GM21528 (cell line): ENCODE data around the gene MAPK14.

Source experiments
- ATAC-seq: cut with Tn5 transposase; IDR thresholded peaks from one replicate; pipeline ENCODE4 v1.9.1; 2021; ENCODE audit warnings: mild to moderate bottlenecking, moderate library complexity; ENCODE audit not compliant: unreplicated experiment, low FRiP score

The MAPK14 gene

DNA sequence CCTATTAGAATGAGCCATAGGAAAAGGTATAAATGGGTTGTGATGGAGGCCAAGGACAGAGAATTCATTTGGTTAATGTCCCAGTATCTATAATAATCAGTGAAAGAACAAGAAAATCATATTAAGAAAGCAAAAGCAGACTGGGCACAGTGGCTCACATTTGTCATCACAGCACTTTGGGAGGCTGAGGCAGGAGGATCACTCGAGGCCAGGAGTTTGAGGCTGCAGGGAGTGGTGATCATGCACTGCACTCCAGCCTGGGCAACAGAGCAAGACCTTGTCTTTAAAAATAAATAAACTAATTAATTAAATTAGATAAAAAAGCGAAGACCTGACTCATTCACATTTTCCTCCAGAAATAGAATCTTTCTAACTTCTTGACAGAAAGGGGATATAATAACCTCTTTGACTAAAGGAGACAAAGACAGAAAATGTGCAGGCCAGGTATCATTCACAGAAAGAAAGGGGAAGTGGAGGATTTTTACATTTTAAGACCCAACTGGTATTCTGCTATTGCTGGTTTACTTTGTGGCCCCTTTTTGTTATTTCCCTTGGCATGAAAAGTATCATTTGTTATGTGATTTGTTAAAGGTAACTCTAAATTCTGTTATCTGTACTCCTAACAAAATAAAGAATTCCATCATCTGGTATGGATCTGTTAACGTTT lies 70.8 kb downstream of the MAPK14 start:
- no peak for ATAC-seq

DNA sequence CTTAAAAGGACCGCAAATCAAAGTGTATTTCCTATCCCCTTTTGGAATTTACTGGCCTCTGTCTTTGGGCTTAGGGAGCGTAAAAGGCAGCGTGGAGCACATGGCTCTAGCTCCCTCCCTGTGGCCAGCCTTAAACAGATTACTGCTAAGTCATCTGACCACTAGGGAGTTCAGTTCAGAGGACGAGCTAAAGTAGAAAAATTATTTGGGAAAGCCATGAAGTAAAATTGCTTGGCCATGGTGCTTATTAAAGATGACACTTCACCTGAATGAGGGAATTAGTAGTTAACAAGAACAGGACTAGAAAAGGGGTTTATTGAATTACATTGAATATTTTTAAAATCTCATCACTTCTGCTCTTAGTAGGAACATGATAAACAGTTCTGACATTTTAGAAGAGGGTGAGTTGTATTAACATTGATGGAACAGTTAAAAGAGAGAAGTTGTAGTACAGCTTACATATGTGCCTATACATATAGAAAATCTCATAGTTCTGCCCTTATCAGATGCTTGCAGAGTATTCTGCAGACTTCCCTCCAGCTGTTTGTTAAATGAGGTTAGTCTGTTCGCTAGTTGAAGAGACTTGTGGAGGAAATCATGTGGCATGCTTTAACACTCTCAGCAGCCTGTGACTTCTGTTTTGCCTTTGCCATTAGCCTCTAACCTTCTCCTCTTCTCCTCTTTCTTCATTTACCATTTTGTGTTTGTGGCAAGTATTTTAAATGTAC lies 71.5 kb downstream of the MAPK14 start:
- no peak for ATAC-seq

DNA sequence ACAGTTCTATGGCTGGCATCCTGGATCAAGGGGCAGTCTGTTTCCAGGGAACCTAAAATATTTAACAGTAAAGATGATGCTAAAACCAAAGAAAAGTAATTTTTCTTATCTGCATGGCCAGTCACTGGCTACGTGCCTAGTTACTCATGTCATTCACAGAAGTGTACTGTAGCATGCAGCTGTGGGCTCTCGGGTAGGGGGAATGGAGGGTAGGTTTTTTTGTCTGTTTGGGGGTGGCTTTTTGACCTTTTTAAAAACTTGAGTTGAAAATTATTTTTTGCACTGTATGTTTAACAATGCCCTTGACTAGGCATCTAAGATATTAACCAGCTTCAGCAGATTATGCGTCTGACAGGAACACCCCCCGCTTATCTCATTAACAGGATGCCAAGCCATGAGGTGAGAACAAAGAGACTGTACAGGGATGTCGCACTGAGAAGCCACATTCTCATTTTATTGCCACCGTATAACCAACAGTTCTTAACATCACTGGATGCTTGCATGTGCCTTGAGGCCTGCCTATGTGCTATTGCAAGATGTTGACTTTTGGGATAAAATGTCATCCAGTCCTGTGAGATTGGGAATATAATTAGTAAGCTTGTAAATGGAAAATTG lies 72.4 kb downstream of the MAPK14 start:
- no peak for ATAC-seq

DNA sequence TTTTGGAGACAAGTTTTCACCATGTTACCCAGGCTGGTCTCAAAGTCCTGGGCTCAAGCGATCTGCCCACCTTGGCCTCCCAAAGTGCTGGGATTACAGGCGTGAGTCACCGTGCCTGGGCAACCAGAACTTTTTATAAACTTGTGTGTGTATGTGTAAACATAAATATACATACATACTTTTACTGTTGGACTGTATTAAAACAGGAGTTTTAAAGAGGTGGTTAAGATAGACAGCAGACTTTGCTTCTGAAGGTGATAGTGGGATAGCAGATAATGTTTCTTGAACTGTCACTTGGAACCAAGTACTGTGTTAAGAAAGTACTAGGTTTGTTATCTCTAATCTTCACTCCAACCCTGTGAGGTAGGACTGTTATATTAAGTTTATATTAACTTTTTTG lies 74.1 kb downstream of the MAPK14 start:
- ATAC-seq = no peak

DNA sequence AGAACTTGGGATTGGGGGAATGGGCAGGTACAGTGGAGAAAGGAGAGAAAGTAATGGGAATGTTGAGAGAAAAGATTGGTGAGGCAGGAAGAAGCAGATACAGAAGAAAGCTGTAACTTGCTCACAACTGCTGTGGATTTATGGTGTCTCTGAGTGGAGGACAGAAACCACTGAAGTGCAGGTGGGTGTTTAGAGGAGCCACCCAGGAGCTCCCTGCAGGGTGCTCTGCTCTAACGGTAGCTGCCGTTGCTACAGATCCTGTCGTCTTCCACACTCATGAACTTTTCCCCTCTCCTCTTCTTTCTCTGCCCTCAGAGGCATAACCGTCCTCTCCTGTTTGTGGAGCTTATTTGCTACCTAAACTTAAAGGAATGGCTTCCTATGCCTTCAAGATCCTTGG lies 75.2 kb downstream of the MAPK14 start:
- no peak for ATAC-seq

DNA sequence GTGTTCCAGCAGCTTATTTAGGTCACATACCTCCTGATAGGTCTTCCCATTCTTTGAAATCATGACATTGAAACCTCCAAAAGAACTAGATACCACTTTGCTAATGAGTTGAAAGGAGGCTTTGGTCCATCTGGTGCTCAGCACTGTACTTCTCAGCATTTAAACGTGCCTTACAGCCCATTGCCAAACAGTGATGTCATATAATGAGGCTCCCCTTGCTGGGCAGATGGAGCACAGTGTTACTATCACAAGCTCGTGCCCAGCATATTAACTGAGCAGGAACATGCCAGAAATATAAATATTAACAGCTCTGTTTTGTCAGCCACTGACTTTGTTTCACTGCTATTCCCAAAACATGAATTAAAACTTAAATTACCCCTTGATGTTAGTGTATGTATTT lies 77.2 kb downstream of the MAPK14 start:
- ATAC-seq = no peak

DNA sequence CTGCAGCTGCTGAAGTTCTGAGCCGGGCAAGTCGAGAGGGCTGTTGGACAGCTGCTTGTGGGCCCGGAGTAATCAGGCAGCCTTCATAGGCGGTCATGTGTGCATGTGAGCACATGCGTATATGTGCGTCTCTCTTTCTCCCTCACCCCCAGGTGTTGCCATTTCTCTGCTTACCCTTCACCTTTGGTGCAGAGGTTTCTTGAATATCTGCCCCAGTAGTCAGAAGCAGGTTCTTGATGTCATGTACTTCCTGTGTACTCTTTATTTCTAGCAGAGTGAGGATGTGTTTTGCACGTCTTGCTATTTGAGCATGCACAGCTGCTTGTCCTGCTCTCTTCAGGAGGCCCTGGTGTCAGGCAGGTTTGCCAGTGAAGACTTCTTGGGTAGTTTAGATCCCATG lies 81.5 kb downstream of the MAPK14 start:
- no peak for ATAC-seq

DNA sequence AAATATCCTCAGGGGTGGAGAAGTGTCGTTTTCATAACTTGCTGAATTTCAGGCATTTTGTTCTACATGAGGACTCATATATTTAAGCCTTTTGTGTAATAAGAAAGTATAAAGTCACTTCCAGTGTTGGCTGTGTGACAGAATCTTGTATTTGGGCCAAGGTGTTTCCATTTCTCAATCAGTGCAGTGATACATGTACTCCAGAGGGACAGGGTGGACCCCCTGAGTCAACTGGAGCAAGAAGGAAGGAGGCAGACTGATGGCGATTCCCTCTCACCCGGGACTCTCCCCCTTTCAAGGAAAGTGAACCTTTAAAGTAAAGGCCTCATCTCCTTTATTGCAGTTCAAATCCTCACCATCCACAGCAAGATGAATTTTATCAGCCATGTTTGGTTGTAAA lies 82.4 kb downstream of the MAPK14 start:
- ATAC-seq = no peak

DNA sequence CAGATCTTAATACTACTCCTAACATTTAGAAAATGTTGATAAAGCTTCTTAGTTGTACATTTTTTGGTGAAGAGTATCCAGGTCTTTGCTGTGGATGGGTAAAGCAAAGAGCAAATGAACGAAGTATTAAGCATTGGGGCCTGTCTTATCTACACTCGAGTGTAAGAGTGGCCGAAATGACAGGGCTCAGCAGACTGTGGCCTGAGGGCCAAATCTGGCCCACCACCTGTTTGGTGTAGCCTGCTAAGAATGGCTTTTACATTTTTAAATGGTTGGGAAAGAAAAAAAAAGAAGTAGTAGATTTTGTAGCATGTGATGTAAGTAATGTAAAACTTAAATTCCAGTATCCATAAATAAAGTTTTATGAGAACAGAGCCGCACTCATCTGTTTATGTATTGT lies 83.3 kb downstream of the MAPK14 start:
- ATAC-seq = no peak

DNA sequence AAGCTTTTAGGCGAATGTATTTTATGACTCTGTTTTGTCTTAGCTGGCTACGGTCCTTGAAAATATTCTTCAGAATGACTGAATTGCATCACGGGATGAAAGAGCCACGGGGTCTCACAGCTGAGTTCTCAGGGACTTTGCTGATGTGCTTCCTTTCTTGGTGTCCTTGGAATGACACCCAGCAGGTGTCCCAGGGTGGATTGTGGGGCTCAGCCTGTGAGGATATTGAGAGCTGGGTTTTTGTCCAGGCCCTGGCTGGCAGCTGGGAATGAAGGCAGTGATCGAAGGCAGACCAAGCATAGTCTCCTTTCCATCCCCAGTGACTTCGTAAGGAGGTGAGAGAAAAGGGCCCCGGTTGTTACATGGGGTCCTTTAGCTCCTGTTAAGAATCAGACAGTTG lies 83.9 kb downstream of the MAPK14 start:
- no peak for ATAC-seq

DNA sequence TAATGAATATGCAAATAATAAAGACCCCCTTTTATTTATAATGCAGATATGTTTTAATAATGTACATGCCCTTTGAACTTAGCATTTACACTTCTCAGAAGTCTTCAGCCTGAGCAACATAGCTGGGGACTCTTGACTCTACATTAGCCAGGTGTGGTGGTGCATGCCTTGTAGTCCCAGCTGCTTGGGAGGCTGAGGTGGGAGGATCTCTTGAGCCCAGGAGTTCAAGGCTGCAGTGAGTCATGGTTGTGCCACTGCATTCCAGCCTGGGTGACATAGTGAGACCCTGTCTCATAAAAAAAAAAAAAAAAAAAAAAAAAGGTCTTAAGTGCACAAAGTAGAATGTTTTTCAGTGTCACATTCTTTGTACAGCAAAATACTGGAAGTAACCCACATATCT lies 85.4 kb downstream of the MAPK14 start:
- ATAC-seq = no peak

DNA sequence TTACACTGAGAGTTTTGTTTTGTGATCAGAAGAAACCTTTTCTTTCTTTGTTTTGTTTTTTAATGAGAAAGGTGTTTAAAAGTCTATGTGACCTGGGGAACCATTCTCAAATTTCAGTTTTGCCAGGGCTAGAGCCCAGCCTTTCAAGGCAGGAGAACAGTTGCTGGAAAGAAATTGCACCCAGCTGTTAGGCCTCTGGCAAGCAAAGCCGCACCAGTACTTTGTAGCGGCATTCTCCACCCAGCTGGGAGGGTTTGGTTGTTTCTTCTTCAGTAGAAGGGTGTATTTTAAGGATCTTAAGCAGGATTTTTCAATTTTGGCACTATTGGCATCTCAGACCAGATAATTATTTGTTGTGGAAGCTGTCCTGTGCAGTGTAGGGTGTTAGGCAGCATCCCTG lies 86.1 kb downstream of the MAPK14 start:
- ATAC-seq = no peak

DNA sequence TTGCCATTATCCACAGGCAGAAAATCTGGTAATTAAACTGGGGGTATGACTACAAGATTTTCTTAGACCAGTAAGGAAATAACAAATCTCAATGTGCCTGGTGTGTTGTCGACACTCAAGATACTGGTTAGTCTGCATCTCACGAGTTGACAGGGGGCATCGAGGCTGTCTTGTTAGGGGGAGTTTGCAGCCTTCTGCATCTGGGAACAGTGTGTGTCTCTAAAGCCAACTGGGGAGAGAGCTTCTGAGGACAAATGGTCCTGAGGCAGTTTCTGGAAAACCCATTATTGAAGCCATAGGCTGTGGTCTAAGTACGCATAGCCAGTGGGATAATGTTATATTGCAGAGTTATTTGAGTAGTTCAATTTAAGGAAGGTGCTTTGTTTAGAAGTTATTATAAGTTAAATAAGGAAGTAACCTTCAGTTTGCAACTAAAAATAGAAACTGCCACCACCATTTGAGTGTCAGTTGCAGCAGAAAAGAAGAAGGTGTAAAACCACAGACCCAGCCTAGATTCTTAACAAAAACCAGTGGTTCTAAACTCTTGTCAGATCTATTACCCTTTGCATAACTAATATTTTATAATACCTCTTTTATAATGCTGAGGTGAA lies 87.3 kb downstream of the MAPK14 start:
- ATAC-seq = no peak

DNA sequence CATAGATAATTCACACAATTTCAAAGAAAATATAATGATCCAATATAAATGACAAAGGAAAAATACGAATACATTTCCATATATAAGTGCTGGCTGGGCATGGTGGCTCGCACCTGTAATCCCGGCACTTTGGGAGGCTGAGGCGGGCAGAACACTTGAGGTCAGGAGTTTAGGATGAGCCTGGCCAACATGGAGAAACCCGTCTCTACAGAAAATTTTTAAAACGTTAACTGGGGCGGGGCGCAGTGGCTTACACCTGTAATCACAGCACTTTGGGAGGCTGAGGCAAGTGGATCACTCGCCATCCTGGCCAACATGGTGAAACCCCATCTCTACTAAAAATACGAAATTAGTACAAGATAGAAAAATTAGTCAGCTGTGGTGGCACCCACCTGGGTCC lies 87.8 kb downstream of the MAPK14 start:
- ATAC-seq = no peak

DNA sequence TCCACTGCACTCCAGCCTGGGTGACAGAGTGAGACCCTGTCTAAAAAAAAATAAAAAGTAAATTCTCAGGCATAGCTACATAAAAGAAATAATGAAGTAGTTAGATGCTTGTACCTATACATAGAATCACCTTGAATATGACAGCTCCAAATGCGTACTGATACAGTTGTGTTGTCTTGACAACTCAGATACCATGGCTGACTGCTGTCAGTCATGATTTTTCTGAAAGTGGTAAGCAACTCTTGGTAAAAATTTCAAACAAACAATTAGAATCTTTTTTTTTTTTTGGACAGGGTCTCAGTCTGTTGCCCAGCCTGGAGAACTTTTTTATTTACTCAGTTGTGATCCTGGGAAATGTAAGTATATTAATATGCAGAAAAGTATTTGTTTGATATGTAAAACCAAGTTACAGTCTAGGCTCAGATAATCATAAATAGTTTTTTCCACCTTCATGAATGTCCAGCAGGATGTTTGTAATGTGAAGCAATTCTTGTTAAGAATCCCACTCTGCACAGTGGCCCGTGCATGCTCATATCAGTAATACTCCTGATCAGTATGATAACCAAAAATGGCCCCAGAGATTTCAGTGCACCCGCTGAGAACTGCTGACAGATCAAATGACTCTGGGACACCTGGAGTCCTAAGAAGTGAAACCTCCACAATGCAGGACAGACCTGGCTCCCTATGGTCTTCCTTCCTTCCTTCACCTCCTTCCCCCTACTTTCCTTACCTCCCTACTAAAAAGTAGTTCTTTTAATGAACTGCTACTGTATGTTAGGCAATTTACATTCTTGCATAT lies 88.7 kb downstream of the MAPK14 start:
- ATAC-seq = no peak

DNA sequence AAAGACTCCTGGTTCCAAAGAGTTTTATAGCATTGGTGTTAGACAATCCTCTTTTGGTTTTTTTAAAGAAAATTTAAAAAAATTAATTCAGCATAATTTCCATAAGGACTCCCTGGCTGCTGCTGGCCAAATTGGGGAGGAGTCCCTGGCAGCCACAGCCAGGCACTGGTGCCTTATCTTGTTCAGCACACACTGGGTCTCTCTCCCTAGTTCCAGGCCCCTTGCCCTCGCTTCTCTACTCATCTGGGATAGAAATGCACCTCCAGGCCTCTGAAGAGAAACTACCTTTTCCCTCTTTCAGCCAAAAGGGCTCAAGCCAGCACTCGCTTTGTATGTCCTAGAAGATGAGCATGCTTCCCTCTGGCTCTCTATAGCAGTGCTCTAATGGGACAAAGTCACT lies 89.3 kb downstream of the MAPK14 start:
- no peak for ATAC-seq

DNA sequence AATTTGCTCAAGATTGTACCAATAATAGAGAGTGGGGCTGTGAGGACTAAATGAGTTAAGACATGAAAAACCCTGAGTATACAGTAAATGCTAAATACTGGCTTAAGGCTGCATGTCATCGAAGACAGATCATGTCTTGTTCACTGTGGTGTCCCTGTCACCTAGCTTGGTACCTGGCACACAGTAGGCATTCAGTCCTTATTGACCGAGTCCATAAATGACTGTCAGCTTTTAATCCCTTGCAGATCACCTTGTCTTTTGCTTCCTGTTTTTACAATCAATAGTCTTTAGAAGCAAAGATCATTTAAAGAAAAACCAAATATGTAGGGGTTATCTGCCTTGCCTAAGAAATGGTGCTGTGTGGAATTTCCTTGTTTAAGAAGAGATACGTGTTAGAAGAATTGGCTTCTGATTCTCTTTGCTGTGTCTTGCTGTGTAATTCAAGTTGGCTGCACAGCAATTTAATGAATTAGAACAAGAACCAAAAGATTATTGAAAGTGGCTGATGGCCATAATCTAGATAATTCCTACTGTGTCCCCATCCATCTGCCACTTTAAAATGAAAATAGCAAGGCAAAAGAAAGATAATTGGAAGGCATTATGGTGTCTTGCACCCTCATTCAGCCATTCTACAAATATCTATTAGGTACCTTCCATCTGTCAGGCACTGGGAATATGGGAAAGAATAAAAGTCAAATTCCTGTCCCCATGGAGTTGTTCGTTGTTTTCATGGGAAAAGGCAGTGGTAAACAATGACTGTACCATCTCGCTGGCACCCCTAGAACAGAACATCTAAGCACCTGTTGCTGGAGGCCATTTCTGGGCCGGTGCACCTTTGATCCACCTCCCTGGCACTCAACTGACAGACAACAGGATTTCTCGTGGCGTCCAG lies 90.3 kb downstream of the MAPK14 start:
- ATAC-seq = no peak

DNA sequence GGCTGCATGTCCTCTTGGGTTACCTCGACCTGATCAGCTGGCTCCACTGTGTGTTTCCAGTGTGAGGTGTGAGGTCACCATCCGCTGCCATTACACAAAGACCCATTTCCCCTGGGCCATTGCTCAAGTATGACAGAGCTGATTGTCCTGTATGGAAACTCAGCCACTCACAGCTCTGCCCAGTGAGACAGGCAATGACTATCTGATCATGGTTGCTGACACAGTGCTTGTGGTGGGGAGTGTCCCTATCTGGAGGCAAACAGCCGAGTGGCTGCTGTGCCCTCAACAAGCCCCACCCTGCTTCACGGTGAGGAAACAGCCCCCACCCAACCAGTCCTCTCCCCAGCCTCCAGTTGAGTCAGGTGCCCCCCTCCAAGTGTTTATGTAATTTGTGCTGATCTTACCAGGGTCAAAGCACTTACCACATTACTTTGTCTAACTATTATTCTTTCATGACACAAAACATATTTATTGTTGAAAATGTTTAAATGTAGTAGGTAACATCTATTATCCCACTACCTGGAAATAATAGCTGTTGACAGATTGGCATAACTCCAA lies 91.0 kb downstream of the MAPK14 start:
- ATAC-seq = no peak

DNA sequence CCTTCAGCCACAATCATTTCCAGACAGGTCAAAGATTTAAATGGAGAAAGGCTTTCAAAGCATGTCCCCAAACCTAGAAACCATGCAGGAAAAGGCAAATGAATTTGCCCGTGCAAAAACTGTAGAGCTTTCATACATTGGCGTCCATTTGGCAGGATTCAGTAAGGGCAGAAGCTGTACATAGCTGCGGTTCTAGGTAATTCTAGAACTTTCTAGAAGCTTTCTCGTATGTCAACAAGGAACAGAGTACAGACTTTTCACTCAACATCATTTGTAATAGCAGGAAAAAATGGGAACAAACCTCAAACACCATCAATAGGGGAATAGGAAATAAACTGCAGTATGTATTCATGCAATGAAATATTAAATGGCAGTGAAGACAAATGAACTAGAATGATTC lies 91.6 kb downstream of the MAPK14 start:
- ATAC-seq = no peak

DNA sequence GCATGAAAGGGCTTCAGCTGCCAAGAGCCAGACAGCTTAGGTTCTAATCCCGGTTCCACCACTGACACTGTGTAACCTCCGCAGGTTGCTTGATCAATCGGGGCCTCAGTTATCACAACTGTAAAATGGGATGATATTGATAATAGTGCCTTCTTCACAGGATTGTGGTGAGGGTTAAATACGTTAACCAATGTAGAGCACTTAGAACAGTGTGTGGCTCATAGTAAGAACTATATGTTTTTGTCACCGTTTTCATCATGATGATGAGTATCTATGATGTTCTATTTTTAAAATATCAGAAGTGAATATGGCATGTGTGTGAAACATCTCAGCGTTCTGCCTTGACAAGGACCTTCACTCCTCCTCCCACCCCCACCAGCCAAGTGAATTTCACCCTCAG lies 92.4 kb downstream of the MAPK14 start:
- no peak for ATAC-seq
